Epithelial cell of esophagus (primary cell): Measurements from ENCODE around the gene DGCR2.

Experiments
- DNase-seq: peaks from one replicate; pipeline ENCODE4 v3.0.0; 2010; ENCODE audit warnings: low read depth
- H3K4me3 ChIP-seq: 2 replicates; pipeline ENCODE4 v1.5.1; 2011; ENCODE audit warnings: mild to moderate bottlenecking, low read length, control low read depth
- CTCF ChIP-seq: IDR thresholded peaks from 2 replicates; pipeline ENCODE4 v1.5.1; 2011; ENCODE audit warnings: low read depth, mild to moderate bottlenecking, low read length, control low read depth, inconsistent platforms; ENCODE audit not compliant: insufficient read depth; ENCODE audit errors: missing control alignments

DGCR2 gene

GRCh38 chr22:19122143-19122751 lies at the start of gene DGCR2:
TSS of gene DGCR2 (minus strand) at chr22:19122412. CDS start at chr22:19122206, 206 bp downstream.
- peak; percentile 98 for DNase-seq
- H3K4me3 ChIP-seq, result peak within 1 kb of the TSS; percentile 86
- TF ChIP-seq CTCF, result no peak

- no peak for DNase-seq
- H3K4me3 ChIP-seq, result no peak overlapping the region
- TF ChIP-seq CTCF, result no peak
Measured at GRCh38 chr22:19169947-19170318, 47.7 kb upstream of the DGCR2 start.

- no peak for DNase-seq
- TF ChIP-seq CTCF, result no peak
- H3K4me3 ChIP-seq, result peak overlapping the region; percentile 27
Measured at GRCh38 chr22:19169002-19169946, 47.1 kb upstream of the DGCR2 start.

- H3K4me3 ChIP-seq, result no peak overlapping the region
- no peak for DNase-seq
- peak; percentile 10 for TF ChIP-seq CTCF
Measured at GRCh38 chr22:19168088-19168890, 46.1 kb upstream of the DGCR2 start.

GRCh38 chr22:19167106-19167869 lies 45.1 kb upstream of the DGCR2 start:
- H3K4me3 ChIP-seq, result no peak overlapping the region
- no peak for DNase-seq
- no peak for TF ChIP-seq CTCF

GRCh38 chr22:19166421-19166820 lies 44.2 kb upstream of the DGCR2 start:
- H3K4me3 ChIP-seq, result no peak overlapping the region
- no peak for DNase-seq
- no peak for TF ChIP-seq CTCF
